RWPE2 (cell line): ENCODE data around the gene NINJ2.

ENCODE experiments used
- ATAC-seq: fragments of 200-7000 bp; cut with Tn5 transposase; 3 replicates; pipeline ENCODE4 v1.9.1; 2021; ENCODE audit warnings: low read depth
- DNase-seq: peaks from one replicate; pipeline ENCODE4 v3.0.0-alpha.2; 2020; ENCODE audit warnings: low spot score
- H3K27ac ChIP-seq: fragments of 450-650 bp; 2 replicates; pipeline ENCODE4 v1.5.1; 2017; ENCODE audit warnings: mild to moderate bottlenecking; ENCODE audit not compliant: poor library complexity, severe bottlenecking
- H3K27me3 ChIP-seq: fragments of 250-450 bp; sonication (Bioruptor Pico); 2 replicates; pipeline ENCODE4 v1.5.1; 2021; ENCODE audit warnings: mild to moderate bottlenecking, moderate library complexity; ENCODE audit not compliant: insufficient read depth, poor library complexity, severe bottlenecking
- H3K36me3 ChIP-seq: fragments of 250-450 bp; sonication (Bioruptor Pico); 2 replicates; pipeline ENCODE4 v1.5.1; 2020; ENCODE audit warnings: low read depth, mild to moderate bottlenecking, moderate library complexity
- H3K4me1 ChIP-seq: fragments of 250-450 bp; sonication (Bioruptor Pico); 2 replicates; pipeline ENCODE4 v1.5.1; 2021; ENCODE audit warnings: mild to moderate bottlenecking, moderate library complexity; ENCODE audit not compliant: insufficient read depth, poor library complexity, severe bottlenecking
- H3K4me3 ChIP-seq: fragments of 250-450 bp; sonication (Bioruptor Pico); 2 replicates; pipeline ENCODE4 v1.5.1; 2021; ENCODE audit warnings: mild to moderate bottlenecking, moderate library complexity; ENCODE audit not compliant: severe bottlenecking
- H3K9me3 ChIP-seq: fragments of 250-450 bp; sonication (Bioruptor Pico); 2 replicates; pipeline ENCODE4 v1.5.1; 2021; ENCODE audit warnings: mild to moderate bottlenecking, moderate library complexity; ENCODE audit not compliant: severe bottlenecking
- TF ChIP-seq, protein P1 (sequence below): fragments of 450-650 bp; IDR thresholded peaks from one replicate; pipeline ENCODE4 v1.5.1; 2017; ENCODE audit warnings: mild to moderate bottlenecking, moderate library complexity; ENCODE audit not compliant: poor library complexity, severe bottlenecking

The NINJ2 gene

DNA sequence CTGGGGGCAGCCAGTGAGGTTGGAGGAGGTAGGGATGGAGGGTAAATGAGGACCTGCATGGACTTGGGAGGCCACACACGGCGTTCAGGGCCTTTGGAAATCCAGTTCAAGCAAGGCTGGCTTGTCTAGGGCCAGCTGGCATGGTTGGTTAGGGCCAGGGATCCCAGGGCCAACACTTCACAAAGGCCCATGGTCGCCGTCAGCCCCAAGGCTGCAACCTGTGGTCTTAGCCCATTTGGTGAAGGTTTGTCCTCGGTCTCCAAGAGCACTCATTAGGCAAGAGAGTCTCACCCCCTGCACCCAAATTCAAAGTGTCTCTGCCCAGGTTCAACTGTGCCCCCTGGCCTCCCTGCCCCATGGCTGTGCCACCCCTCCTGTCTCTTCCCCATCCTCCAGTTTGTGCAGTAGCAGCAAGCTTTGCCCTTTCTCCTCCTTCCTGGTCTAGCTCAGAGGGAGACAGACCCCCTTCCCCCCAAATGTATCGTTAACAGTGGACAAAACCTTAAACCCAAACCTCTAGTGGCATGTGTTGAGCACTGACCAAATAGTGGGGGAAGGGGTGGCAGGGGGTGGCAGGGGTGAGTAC lies 94.1 kb downstream of the NINJ2 start:
- no peaks in the 10 kb centered on the region for H3K27me3 ChIP-seq
- TF ChIP-seq, protein P1, sequence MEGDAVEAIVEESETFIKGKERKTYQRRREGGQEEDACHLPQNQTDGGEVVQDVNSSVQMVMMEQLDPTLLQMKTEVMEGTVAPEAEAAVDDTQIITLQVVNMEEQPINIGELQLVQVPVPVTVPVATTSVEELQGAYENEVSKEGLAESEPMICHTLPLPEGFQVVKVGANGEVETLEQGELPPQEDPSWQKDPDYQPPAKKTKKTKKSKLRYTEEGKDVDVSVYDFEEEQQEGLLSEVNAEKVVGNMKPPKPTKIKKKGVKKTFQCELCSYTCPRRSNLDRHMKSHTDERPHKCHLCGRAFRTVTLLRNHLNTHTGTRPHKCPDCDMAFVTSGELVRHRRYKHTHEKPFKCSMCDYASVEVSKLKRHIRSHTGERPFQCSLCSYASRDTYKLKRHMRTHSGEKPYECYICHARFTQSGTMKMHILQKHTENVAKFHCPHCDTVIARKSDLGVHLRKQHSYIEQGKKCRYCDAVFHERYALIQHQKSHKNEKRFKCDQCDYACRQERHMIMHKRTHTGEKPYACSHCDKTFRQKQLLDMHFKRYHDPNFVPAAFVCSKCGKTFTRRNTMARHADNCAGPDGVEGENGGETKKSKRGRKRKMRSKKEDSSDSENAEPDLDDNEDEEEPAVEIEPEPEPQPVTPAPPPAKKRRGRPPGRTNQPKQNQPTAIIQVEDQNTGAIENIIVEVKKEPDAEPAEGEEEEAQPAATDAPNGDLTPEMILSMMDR: no peak
- H3K4me1 ChIP-seq: peaks cover 5% of the 10 kb centered on the region
- no peaks in the 10 kb centered on the region for H3K36me3 ChIP-seq
- H3K9me3 ChIP-seq: no peaks in the 10 kb centered on the region
- DNase-seq (peak; percentile 7), ATAC-seq (no peak)
- no peak overlapping the region for H3K27ac ChIP-seq
- H3K4me3 ChIP-seq: no peak overlapping the region

DNA sequence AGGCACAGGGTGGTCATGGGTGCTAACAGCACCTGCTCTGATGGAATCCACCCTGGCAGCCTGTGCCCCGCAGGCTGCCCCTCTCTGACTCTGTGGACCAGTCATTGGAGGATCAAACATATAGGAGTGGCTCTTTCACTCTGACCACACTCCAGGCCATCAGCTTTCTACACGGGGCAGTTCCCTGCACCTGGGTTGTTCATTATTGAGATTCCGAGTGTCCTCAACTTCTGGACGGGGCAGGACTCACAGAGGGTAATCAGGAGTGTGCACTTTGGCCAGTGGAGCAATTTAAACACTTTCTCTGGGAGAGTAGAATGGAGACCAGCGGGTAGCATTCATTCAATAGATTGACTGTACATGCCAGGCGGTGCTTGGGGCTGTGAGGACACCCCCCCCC lies 94.8 kb downstream of the NINJ2 start:
- ATAC-seq: no peak
- DNase-seq: no peak
- Histone ChIP-seq H3K36me3 (no peaks in the 10 kb centered on the region), H3K27me3 (no peaks in the 10 kb centered on the region), H3K27ac (no peak overlapping the region), H3K4me3 (no peak overlapping the region), H3K4me1 (peaks cover 5% of the 10 kb centered on the region), H3K9me3 (no peaks in the 10 kb centered on the region)
- TF ChIP-seq, protein P1: no peak

DNA sequence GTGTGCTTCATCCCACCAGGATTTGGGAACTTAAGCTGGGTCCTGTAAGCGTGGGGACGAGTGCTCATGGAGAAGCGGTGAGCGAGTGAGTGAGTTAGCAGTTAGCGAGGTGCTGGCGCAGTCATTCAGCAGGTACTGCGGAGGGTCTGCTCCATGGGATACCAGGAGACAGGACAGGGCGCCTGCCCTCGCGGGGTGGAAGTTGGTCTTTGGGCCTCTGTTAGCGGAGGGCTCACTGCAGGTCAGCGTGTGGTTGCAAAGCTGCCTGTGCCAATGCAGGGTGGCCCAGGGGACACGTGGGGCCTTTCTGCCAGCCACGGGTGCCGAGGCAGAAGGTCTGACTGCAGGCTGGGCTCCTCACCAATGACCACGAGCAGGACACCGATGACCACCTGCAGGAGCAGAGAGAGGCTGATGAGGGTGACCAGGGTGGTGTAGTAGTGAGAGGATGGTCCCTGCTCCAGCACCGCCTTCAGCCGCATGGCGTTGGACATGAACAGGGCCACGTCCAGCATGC lies 97.6 kb downstream of the NINJ2 start:
- no peak overlapping the region for H3K4me3 ChIP-seq
- H3K27ac ChIP-seq: no peak overlapping the region
- no peaks in the 10 kb centered on the region for H3K4me1 ChIP-seq
- TF ChIP-seq, protein P1: no peak
- no peaks in the 10 kb centered on the region for H3K36me3 ChIP-seq
- ATAC-seq (no peak), DNase-seq (no peak)
- H3K27me3 ChIP-seq: no peaks in the 10 kb centered on the region
- H3K9me3 ChIP-seq: no peaks in the 10 kb centered on the region

DNA sequence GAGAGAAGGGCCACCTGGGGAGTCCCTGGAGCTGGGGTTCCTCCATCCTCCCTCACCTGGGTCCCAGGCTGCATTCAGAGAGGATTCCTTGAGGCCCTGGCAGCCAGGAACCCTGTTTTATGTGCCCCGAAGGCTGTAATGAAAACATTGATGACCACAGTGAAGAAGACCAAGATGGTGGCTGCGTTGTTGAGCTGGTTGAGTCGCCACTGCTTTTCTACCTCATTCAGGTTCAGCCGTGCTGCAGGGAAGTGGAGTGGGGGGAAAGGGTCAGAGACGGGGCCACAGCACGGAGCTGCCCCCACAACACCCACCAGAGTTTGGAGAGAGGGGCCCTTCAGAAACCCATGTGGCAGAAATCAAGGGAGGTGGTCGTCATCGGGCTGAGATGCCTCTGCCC lies 98.1 kb downstream of the NINJ2 start:
- TF ChIP-seq, protein P1: no peak
- H3K27ac ChIP-seq: no peak overlapping the region
- H3K36me3 ChIP-seq: no peaks in the 10 kb centered on the region
- ATAC-seq (no peak), DNase-seq (no peak)
- no peaks in the 10 kb centered on the region for H3K4me1 ChIP-seq
- H3K27me3 ChIP-seq: no peaks in the 10 kb centered on the region
- no peaks in the 10 kb centered on the region for H3K9me3 ChIP-seq
- H3K4me3 ChIP-seq: no peak overlapping the region

DNA sequence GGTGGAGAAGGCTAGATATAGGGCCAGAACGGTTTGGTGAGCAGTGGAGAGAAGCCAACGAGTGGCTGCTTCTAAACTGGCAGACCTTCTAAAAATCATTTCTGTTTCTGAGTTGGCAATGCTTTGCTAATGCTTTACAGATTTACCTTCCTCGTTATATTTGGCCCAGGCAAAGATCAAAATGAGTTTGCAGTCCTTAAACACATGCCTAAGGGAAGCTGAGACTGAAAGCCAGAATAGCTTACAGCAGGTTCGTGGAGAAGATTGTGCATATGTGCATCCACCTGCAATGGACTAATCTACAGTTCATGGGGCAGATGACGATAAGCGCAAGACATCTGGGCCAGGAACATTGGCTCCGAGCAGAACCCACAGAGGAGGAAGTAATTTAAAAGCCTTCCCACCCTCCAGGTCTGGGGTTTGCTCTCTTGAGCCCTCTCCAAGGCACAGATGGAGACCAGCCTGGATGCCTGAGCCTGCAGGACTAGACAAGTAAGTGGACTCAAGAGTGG lies 99.4 kb downstream of the NINJ2 start:
- Histone ChIP-seq H3K4me1 (no peaks in the 10 kb centered on the region), H3K27me3 (no peaks in the 10 kb centered on the region), H3K36me3 (no peaks in the 10 kb centered on the region), H3K4me3 (no peak overlapping the region), H3K9me3 (no peaks in the 10 kb centered on the region), H3K27ac (no peak overlapping the region)
- DNase-seq (no peak), ATAC-seq (no peak)
- TF ChIP-seq, protein P1: no peak
